NB4 (cell line): ENCODE data around the gene NAGS.

Source experiments
- MAX ChIP-seq: IDR thresholded peaks from 2 replicates; pipeline ENCODE4 v1.6.1; 2011; ENCODE audit warnings: low read depth, low read length
- POLR2A ChIP-seq: IDR thresholded peaks from 2 replicates; pipeline ENCODE4 v1.6.1; 2011; ENCODE audit warnings: mild to moderate bottlenecking; ENCODE audit not compliant: insufficient read length; ENCODE audit errors: extremely low read depth
- TF ChIP-seq, protein P1 (sequence below): IDR thresholded peaks from one replicate; pipeline ENCODE4 v1.5.1; 2012; ENCODE audit warnings: low read depth, low read length

GRCh38 chr17:43975898-43976297, 28.5 kb upstream of the NAGS start:
- no peak for TF ChIP-seq POLR2A
- TF ChIP-seq, protein P1, sequence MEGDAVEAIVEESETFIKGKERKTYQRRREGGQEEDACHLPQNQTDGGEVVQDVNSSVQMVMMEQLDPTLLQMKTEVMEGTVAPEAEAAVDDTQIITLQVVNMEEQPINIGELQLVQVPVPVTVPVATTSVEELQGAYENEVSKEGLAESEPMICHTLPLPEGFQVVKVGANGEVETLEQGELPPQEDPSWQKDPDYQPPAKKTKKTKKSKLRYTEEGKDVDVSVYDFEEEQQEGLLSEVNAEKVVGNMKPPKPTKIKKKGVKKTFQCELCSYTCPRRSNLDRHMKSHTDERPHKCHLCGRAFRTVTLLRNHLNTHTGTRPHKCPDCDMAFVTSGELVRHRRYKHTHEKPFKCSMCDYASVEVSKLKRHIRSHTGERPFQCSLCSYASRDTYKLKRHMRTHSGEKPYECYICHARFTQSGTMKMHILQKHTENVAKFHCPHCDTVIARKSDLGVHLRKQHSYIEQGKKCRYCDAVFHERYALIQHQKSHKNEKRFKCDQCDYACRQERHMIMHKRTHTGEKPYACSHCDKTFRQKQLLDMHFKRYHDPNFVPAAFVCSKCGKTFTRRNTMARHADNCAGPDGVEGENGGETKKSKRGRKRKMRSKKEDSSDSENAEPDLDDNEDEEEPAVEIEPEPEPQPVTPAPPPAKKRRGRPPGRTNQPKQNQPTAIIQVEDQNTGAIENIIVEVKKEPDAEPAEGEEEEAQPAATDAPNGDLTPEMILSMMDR = no peak
- no peak for TF ChIP-seq MAX
